ENCODE measurements around the gene BLOC1S5.
A peak's percentile ranks its signal among the peaks of the same experiment; 100 is the strongest.

The BLOC1S5 gene

GRCh38 chr6:7975764-7976146 is 88.4 kb downstream of the BLOC1S5 start:
- TF ChIP-seq CTCF (conservative IDR thresholded peaks at IDR 0.05) = no peak
- peak overlapping the region; percentile 28; the same call in 1 of the 2 replicates for H3K27ac ChIP-seq

- no peak for TF ChIP-seq CTCF (conservative IDR thresholded peaks at IDR 0.05)
- peak overlapping the region; percentile 28; the same call in 1 of the 2 replicates for H3K27ac ChIP-seq
These were observed 89.0 kb downstream of the BLOC1S5 start for GRCh38 chr6:7974938-7975763.

- no peak overlapping the region; the same call in 1 of the 2 replicates for H3K27ac ChIP-seq
- no peak for TF ChIP-seq CTCF (conservative IDR thresholded peaks at IDR 0.05)
These were observed 89.6 kb downstream of the BLOC1S5 start for GRCh38 chr6:7974565-7974937.

- TF ChIP-seq CTCF (conservative IDR thresholded peaks at IDR 0.05) = no peak
- no peak overlapping the region; the same call in 1 of the 2 replicates for H3K27ac ChIP-seq
These were observed 90.6 kb downstream of the BLOC1S5 start for GRCh38 chr6:7973584-7973983.

GRCh38 chr6:7971499-7971898 is 92.7 kb downstream of the BLOC1S5 start:
- TF ChIP-seq CTCF (conservative IDR thresholded peaks at IDR 0.05) = no peak

GRCh38 chr6:7970616-7971015 is 93.6 kb downstream of the BLOC1S5 start:
- no peak for TF ChIP-seq CTCF (conservative IDR thresholded peaks at IDR 0.05)
- H3K27ac ChIP-seq = no peak overlapping the region

More at GRCh38 chr6:7971499-7971898, 92.7 kb downstream of the BLOC1S5 start:
- no peak overlapping the region for H3K27ac ChIP-seq
